T-helper 1 cell treated with Interleukin-12 subunit alpha and Interleukin-12 subunit beta and Interleukin-4 antibody, amounts not matched to agents 30 μg/mL and 1 μg/mL, for 36 hours (primary cell): ENCODE measurements around the gene PKP3.
"Not testable (repeated sequence)": the region's sequence is repeated elsewhere in the genome, so short reads cannot be mapped to it uniquely, and the experiment has no call there.

Source experiments
- H3K27ac Mint-ChIP-seq: one replicate; pipeline ENCODE4 v1.8.0; 2021; ENCODE audit warnings: mild to moderate bottlenecking, mixed read lengths
- H3K27me3 Mint-ChIP-seq: one replicate; pipeline ENCODE4 v1.8.0; 2021; ENCODE audit warnings: low read depth, mixed read lengths
- H3K36me3 Mint-ChIP-seq: one replicate; pipeline ENCODE4 v1.8.0; 2021; ENCODE audit warnings: low read depth, mixed read lengths
- H3K4me1 Mint-ChIP-seq: one replicate; pipeline ENCODE4 v1.8.0; 2021; ENCODE audit warnings: low read depth, mixed read lengths
- H3K4me3 Mint-ChIP-seq: one replicate; pipeline ENCODE4 v1.8.0; 2021; ENCODE audit warnings: mild to moderate bottlenecking, moderate library complexity, mixed read lengths
- H3K9me3 Mint-ChIP-seq: one replicate; pipeline ENCODE4 v1.8.0; 2021; ENCODE audit warnings: mixed read lengths

Gene PKP3

GRCh38 chr11:358129-358800 is 35.7 kb upstream of the PKP3 start:
- Mint-ChIP-seq H3K27ac (no peak overlapping the region), H3K9me3 (peaks cover 5% of the 10 kb centered on the region), H3K4me1 (peaks cover 17% of the 10 kb centered on the region), H3K36me3 (no peaks in the 10 kb centered on the region), H3K27me3 (peaks cover 4% of the 10 kb centered on the region), H3K4me3 (no peak overlapping the region)

DNA sequence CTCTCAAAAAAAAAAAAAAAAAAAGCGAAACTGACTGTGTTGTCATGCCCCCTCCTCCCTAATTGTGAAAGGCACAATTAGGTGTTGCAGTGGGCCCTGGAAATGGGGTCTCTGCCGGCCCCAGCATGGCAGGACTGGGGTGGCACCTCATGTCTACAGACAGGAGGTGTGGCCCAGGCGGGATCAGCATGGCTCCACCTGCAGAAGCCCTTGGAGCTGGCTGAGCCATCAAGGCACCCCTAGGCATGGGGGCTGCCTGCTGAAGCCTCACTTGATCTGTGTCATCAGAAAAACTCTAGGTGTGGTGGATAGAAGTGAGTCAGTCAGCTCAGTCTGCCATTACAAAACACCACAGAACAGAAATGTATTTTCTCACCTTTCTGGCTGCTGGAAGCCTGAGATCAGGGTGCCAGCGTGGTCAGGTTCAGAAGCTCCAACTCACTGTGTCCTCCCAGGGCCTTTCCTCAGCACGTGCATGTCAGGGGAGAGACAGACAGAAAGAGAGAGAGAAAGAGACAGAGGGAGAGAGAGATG is 34.8 kb upstream of the PKP3 start:
- Mint-ChIP-seq H3K27me3 (peaks cover 4% of the 10 kb centered on the region), H3K4me3 (no peak overlapping the region), H3K27ac (no peak overlapping the region), H3K36me3 (no peaks in the 10 kb centered on the region), H3K9me3 (peaks cover 5% of the 10 kb centered on the region), H3K4me1 (peaks cover 10% of the 10 kb centered on the region)

- Mint-ChIP-seq H3K4me3 (no peak overlapping the region), H3K36me3 (no peaks in the 10 kb centered on the region), H3K4me1 (peaks cover 4% of the 10 kb centered on the region), H3K9me3 (peaks cover 5% of the 10 kb centered on the region), H3K27me3 (peaks cover 4% of the 10 kb centered on the region), H3K27ac (no peak overlapping the region)
Observed at GRCh38 chr11:360326-361280, 33.4 kb upstream of the PKP3 start.

DNA sequence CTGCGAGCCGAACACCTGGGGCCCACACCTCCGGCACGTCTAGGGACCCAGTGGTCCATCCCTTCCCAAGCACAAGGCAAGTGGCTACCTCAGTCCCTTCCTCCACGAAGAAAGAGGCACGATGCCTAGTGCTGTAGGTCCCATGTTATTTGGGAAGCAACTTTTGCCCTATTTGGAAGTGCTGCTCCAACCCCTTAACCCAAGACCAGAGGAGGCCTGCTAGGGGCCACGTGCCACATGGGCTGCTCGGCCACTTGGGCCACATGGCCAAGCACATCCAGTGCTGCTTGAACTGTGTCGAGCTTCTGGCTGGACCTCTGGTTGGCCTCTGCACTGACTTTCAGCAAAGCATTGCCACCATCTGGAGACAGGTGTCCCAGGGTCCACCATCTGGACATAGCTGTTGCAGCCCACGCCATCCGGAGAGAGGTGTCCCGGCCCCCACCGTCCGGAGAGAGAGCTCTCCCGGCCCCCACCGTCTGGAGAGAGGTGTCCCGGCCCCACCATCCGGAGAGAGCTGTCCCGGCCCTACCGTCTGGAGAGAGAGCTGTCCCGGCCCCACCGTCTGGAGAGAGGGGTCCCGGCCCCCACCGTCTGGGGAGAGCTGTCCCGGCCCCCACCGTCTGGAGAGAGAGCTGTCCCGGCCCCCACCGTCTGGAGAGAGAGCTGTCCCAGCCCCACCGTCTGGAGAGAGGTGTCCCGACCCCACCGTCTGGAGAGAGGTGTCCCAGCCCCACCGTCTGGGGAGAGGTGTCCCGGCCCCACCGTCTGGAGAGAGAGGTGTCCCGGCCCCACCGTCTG is 31.2 kb upstream of the PKP3 start:
- H3K9me3 Mint-ChIP-seq: peaks cover 5% of the 10 kb centered on the region
- peaks cover 6% of the 10 kb centered on the region for H3K4me1 Mint-ChIP-seq
- H3K36me3 Mint-ChIP-seq: no peaks in the 10 kb centered on the region
- H3K4me3 Mint-ChIP-seq: no peak overlapping the region
- H3K27me3 Mint-ChIP-seq: peaks cover 21% of the 10 kb centered on the region
- no peak overlapping the region for H3K27ac Mint-ChIP-seq

GRCh38 chr11:363443-363805 is 30.6 kb upstream of the PKP3 start:
- not testable (repeated sequence) for H3K9me3 Mint-ChIP-seq, H3K27ac Mint-ChIP-seq, H3K36me3 Mint-ChIP-seq, H3K4me1 Mint-ChIP-seq, H3K4me3 Mint-ChIP-seq
- H3K27me3 Mint-ChIP-seq: peaks cover 27% of the 10 kb centered on the region

DNA sequence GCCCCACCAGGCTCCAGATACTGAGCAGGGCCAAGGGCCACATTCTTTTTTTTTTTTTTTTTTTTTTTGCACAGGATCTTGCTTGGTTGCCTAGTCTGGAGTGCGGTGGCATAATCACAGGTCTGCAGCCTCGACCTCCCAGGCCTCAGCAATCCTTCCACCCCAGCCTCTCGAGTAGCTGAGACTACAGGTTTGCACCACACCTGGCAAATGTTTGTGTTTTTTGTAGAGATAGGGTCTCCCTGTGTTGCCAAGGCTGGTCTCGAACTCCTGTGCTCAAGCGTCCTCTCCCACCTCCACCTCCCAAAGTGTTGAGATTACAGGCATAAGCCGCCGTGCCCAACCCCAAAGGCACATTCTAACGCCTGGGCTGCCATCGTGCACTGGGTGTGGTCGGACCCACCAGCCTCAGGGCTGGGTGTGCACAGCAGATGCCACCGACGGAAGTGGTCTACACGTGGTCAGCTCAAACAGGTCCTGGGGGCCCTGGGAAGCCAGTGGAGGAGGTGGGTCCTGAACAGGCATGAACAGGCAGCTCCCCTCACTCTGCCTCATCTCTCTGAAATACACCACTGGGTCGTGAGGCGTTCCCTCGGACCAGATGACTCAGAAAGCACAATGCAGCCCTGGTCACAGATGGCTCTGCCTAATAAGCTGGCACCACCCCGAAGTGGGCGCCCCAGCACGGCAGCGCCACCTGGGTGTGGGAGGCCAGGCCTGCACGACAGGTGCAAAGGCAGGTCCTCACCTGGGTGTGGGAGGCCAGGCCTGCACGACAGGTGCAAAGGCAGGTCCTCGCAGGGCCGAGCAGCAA is 29.9 kb upstream of the PKP3 start:
- Mint-ChIP-seq H3K4me1 (peaks cover 10% of the 10 kb centered on the region), H3K4me3 (no peak overlapping the region), H3K27ac (no peak overlapping the region), H3K36me3 (no peaks in the 10 kb centered on the region), H3K9me3 (peaks cover 5% of the 10 kb centered on the region), H3K27me3 (peaks cover 30% of the 10 kb centered on the region)

- Mint-ChIP-seq H3K27ac (no peak overlapping the region), H3K4me3 (no peak overlapping the region), H3K27me3 (peaks cover 30% of the 10 kb centered on the region), H3K4me1 (peaks cover 6% of the 10 kb centered on the region), H3K36me3 (no peaks in the 10 kb centered on the region), H3K9me3 (peaks cover 5% of the 10 kb centered on the region)
Observed at GRCh38 chr11:364991-365725, 28.9 kb upstream of the PKP3 start.

DNA sequence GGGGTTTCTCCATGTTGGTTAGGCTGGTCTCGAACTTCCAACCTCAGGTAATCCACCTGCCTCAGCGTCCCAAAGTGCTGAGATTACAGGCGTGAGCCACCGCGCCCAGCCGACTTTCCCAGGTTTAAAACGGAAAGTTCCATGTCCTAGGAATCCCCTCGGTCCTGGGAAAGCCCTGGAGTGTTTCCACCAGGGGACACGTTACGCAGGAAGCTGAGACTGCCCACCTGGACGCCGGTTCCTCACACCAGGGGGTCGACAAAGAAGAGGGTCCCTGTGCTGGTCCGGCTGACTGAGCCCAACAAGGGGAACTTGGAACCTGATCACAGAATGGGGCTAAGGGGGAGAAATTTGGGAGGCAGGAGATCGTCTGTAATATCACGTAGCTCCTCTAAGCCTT is 28.2 kb upstream of the PKP3 start:
- Mint-ChIP-seq H3K27me3 (peaks cover 37% of the 10 kb centered on the region), H3K27ac (no peak overlapping the region), H3K4me1 (peaks cover 6% of the 10 kb centered on the region), H3K9me3 (peaks cover 5% of the 10 kb centered on the region), H3K36me3 (no peaks in the 10 kb centered on the region), H3K4me3 (no peak overlapping the region)

GRCh38 chr11:367956-368413 is 26.0 kb upstream of the PKP3 start:
- Mint-ChIP-seq H3K4me1 (peaks cover 6% of the 10 kb centered on the region), H3K9me3 (no peaks in the 10 kb centered on the region), H3K27me3 (peaks cover 43% of the 10 kb centered on the region), H3K36me3 (no peaks in the 10 kb centered on the region), H3K27ac (peak overlapping the region; percentile 11), H3K4me3 (peak overlapping the region; percentile 70)

GRCh38 chr11:368414-369335 is 25.3 kb upstream of the PKP3 start:
- Mint-ChIP-seq H3K27me3 (peaks cover 43% of the 10 kb centered on the region), H3K4me1 (peaks cover 6% of the 10 kb centered on the region), H3K27ac (no peak overlapping the region), H3K9me3 (no peaks in the 10 kb centered on the region), H3K4me3 (peak overlapping the region; percentile 85), H3K36me3 (no peaks in the 10 kb centered on the region)

DNA sequence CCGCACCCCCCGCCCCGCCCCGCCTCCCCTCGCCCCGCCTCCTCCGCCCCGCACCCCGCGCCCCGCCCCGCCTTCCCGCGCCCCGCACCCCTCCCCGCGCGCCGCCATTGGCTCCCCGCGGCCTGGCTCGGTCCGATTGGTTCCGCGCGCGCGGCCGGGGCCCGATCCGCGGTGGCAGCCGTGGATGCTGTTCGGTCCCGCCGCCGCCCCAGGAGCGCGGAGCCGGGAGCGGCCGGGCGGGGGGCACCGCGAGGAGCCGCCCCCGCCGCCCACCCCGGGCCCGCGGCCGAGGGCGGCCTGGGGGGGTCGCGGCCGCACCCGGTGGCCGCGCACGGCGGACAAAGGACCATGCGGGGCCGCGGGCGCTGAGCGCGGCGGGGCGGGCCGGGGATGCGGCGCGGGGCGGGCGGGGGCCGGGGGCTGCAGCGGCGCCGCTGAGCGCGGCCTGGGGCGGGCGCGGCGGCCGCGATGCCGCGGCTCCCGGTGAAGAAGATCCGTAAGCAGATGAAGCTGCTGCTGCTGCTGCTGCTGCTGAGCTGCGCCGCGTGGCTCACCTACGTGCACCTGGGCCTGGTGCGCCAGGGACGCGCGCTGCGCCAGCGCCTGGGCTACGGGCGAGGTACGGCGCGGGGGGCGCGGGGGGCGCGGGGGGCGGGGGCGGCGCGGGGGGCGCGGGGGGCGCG is 24.5 kb upstream of the PKP3 start, which contains the start of gene B4GALNT4:
Gene B4GALNT4 (plus strand): TSS at position 164 of the 683 bp plus-strand sequence. CDS start 305 bp downstream, at position 469.
- Mint-ChIP-seq H3K36me3 (no peaks in the 10 kb centered on the region), H3K4me1 (peaks cover 6% of the 10 kb centered on the region), H3K4me3 (peak within 1 kb of the TSS; percentile 85), H3K9me3 (no peaks in the 10 kb centered on the region), H3K27ac (no peak within 1 kb of the TSS), H3K27me3 (peaks cover 43% of the 10 kb centered on the region)
